ENCODE results near the gene CLPTM1. TPM values are rescaled to one million over a fixed set of nuclear protein-coding genes. Genes with fewer than 3 reads are reported as not detected.

The CLPTM1 gene
- total and polyA plus RNA-seq, 2 donors (not counting 1 experiment from before 2014, with no cell fraction given), result 121 to 129 TPM

- Histone ChIP-seq H3K4me3 (ENCODE audit: control extremely low read depth in 1 of 5, extremely low read depth in 1 of 5, insufficient read depth in 1 of 5, low read depth in 2 of 5, low read length in 4 of 5) (no peak overlapping the region), H3K27ac (ENCODE audit: low read length in 2 of 2) (no peak overlapping the region), H3K4me1 (ENCODE audit: control insufficient read depth in 2 of 2, insufficient read depth in 2 of 2, low read length in 2 of 2) (no peaks in the 10 kb centered on the region), H3K9me3 (ENCODE audit: control extremely low read depth in 1 of 3, control insufficient read depth in 2 of 3, insufficient read depth in 1 of 3, low read length in 2 of 3) (no peaks in the 10 kb centered on the region), H3K27me3 (replicated peaks in 1 of 4; ENCODE audit: control extremely low read depth in 1 of 4, control insufficient read depth in 3 of 4, insufficient read depth in 4 of 4, low read length in 3 of 4) (no peaks in the 10 kb centered on the region), H3K79me2 (ENCODE audit: control insufficient read depth, insufficient read depth, low read length) (peaks cover 3% of the 10 kb centered on the region), H2AFZ (ENCODE audit: insufficient read depth, low read depth, low read length, poor library complexity, severe bottlenecking) (no peak overlapping the region), H3K4me2 (replicated peaks; ENCODE audit: low read depth, low read length, poor library complexity, severe bottlenecking) (no peak overlapping the region), H3K9ac (ENCODE audit: low read length) (no peak overlapping the region), H4K20me1 (ENCODE audit: control insufficient read depth, insufficient read depth, low read length, poor library complexity, severe bottlenecking) (no peaks in the 10 kb centered on the region), H3K36me3 (replicated peaks in 1 of 2; ENCODE audit: control extremely low read depth in 1 of 2, control insufficient read depth in 1 of 2, extremely low read depth in 1 of 2, insufficient read depth in 2 of 2, low read length in 1 of 2) (peaks cover 0 to 72% of the 10 kb centered on the region in 2 experiments)
- peaks cover 4% of the 10 kb centered on the region for H3K4me1 Mint-ChIP-seq
- ATAC-seq (ENCODE audit: low read depth) (no peak), DNase-seq (no peak)
- H3K27me3 Mint-ChIP-seq, result no peaks in the 10 kb centered on the region
- intact Hi-C loops (cut with micrococcal nuclease), result no loop called here
- CTCF ChIA-PET, result interaction anchor here (1.2 to 6.0 kb wide), 3 partner anchors 34 to 297 kb away, joined by 3 to 97 read pairs (median 3); no protein-coding TSS in a partner anchor
- no peak overlapping the region for H3K4me3 Mint-ChIP-seq
- POLR2A ChIA-PET, result no interaction called here
- TF ChIP-seq CTCF (IDR thresholded peaks at IDR 0.05), result no peak
- TF ChIP-seq EZH2 (IDR thresholded peaks at IDR 0.05; ENCODE audit: borderline replicate concordance, insufficient read depth, low read depth, low read length, poor library complexity, severe bottlenecking), result no peak
- no peak overlapping the region for H3K27ac Mint-ChIP-seq
- no peaks in the 10 kb centered on the region for H3K9me3 Mint-ChIP-seq (ENCODE audit: insufficient read depth)
- WGBS (ENCODE audit: insufficient coverage), result 100% methylated on average over 3 of the region's 7 CpGs
Observed at GRCh38 chr19:44986389-44986788, 31.2 kb downstream of the CLPTM1 start.

- no peak for TF ChIP-seq CTCF (IDR thresholded peaks at IDR 0.05)
- TF ChIP-seq EZH2 (IDR thresholded peaks at IDR 0.05; ENCODE audit: borderline replicate concordance, insufficient read depth, low read depth, low read length, poor library complexity, severe bottlenecking), result no peak
- DNase-seq (no peak), ATAC-seq (ENCODE audit: low read depth) (no peak)
- H3K9ac ChIP-seq (ENCODE audit: low read length), result no peak overlapping the region
- intact Hi-C loops (cut with micrococcal nuclease), result no loop called here
- no peak overlapping the region for H3K27ac ChIP-seq (ENCODE audit: low read length in 2 of 2)
- Mint-ChIP-seq H3K27ac (no peak overlapping the region), H3K4me1 (peaks cover 4% of the 10 kb centered on the region), H3K4me3 (no peak overlapping the region), H3K9me3 (ENCODE audit: insufficient read depth) (no peaks in the 10 kb centered on the region), H3K27me3 (no peaks in the 10 kb centered on the region)
- ChIA-PET CTCF (interaction anchor here (1.4 to 6.0 kb wide), 2 partner anchors 35 to 73 kb away, joined by 3 to 97 read pairs; no protein-coding TSS in a partner anchor), POLR2A (no interaction called here)
- H3K9me3 ChIP-seq (ENCODE audit: control extremely low read depth in 1 of 3, control insufficient read depth in 2 of 3, insufficient read depth in 1 of 3, low read length in 2 of 3), result no peaks in the 10 kb centered on the region
- peaks cover 0 to 74% of the 10 kb centered on the region in 2 experiments for H3K36me3 ChIP-seq (replicated peaks in 1 of 2; ENCODE audit: control extremely low read depth in 1 of 2, control insufficient read depth in 1 of 2, extremely low read depth in 1 of 2, insufficient read depth in 2 of 2, low read length in 1 of 2)
- H3K4me2 ChIP-seq (replicated peaks; ENCODE audit: low read depth, low read length, poor library complexity, severe bottlenecking), result no peak overlapping the region
- no peaks in the 10 kb centered on the region for H3K4me1 ChIP-seq (ENCODE audit: control insufficient read depth in 2 of 2, insufficient read depth in 2 of 2, low read length in 2 of 2)
- no peaks in the 10 kb centered on the region for H3K27me3 ChIP-seq (replicated peaks in 1 of 4; ENCODE audit: control extremely low read depth in 1 of 4, control insufficient read depth in 3 of 4, insufficient read depth in 4 of 4, low read length in 3 of 4)
- H2AFZ ChIP-seq (ENCODE audit: insufficient read depth, low read depth, low read length, poor library complexity, severe bottlenecking), result no peak overlapping the region
- H3K79me2 ChIP-seq (ENCODE audit: control insufficient read depth, insufficient read depth, low read length), result peaks cover 3% of the 10 kb centered on the region
- 88% methylated on average over 20 of the region's 20 CpGs for WGBS (ENCODE audit: insufficient coverage)
- H3K4me3 ChIP-seq (ENCODE audit: control extremely low read depth in 1 of 5, extremely low read depth in 1 of 5, insufficient read depth in 1 of 5, low read depth in 2 of 5, low read length in 4 of 5), result no peak overlapping the region
- no peaks in the 10 kb centered on the region for H4K20me1 ChIP-seq (ENCODE audit: control insufficient read depth, insufficient read depth, low read length, poor library complexity, severe bottlenecking)
Observed at GRCh38 chr19:44987148-44987675, 32.0 kb downstream of the CLPTM1 start.
